CD4-positive, alpha-beta T cell (primary cell): ENCODE measurements around the gene NPLOC4. TPM values are rescaled to one million over a fixed set of nuclear protein-coding genes. Genes with fewer than 3 reads are reported as not detected.

Source experiments
- ATAC-seq: fragments of 200-7000 bp; cut with Tn5 transposase; one replicate; pipeline ENCODE4 v1.10.0; 2022; ENCODE audit warnings: mild to moderate bottlenecking; ENCODE audit not compliant: poor library complexity
- CTCF ChIA-PET: fragments of 350-600 bp; sonication (Branson Sonifier 250); formaldehyde crosslinking; loops from one replicate; lab custom pipeline; 2021; ENCODE audit warnings: antibody characterized with exemption, inconsistent platforms; lab: Charles Lee
- POLR2A ChIA-PET: fragments of 350-600 bp; sonication (Branson Sonifier 250); formaldehyde crosslinking; loops from one replicate; lab custom pipeline; 2021; ENCODE audit warnings: antibody characterized with exemption, inconsistent platforms; lab: Charles Lee
- DNase-seq, 14 experiments: peaks; one replicate each; pipeline ENCODE4 v3.0.0-alpha.2; 2013 to 2020; ENCODE audit warnings: mixed read lengths in 2 of 14
- H3K27ac ChIP-seq, 2 donors: one replicate each; pipeline versions ENCODE4 v1.5.1 to v1.7.0; 2013; ENCODE audit warnings: low read length in 2 of 2, low read depth in 1 of 2, mild to moderate bottlenecking in 1 of 2
- H3K27me3 ChIP-seq, 2 experiments: 1 replicate in 1 of 2; 2 replicates in 1 of 2; pipeline versions ENCODE4 v1.6.1 to v1.7.0; 2013; ENCODE audit warnings: low read length in 2 of 2, control low read depth in 1 of 2, mild to moderate bottlenecking in 1 of 2, moderate library complexity in 1 of 2; ENCODE audit not compliant: insufficient read depth in 2 of 2, control insufficient read depth in 1 of 2
- H3K36me3 ChIP-seq: one replicate; pipeline ENCODE4 v1.6.1; 2013; ENCODE audit warnings: low read length, control low read depth; ENCODE audit not compliant: insufficient read depth
- H3K4me1 ChIP-seq: one replicate; pipeline ENCODE4 v1.6.1; 2013; ENCODE audit warnings: low read length, control low read depth; ENCODE audit not compliant: insufficient read depth
- H3K4me3 ChIP-seq: one replicate; pipeline ENCODE4 v1.5.1; 2013; ENCODE audit warnings: mild to moderate bottlenecking, low read length, moderate library complexity
- H3K9me3 ChIP-seq, 2 experiments: 1 replicate in 1 of 2; 2 replicates in 1 of 2; pipeline versions ENCODE4 v1.6.1 to v1.7.0; 2013; ENCODE audit warnings: low read length in 2 of 2, mild to moderate bottlenecking in 2 of 2, control low read depth in 1 of 2, moderate library complexity in 1 of 2; ENCODE audit not compliant: control insufficient read depth in 1 of 2, insufficient read depth in 1 of 2
- H3K27ac Mint-ChIP-seq: one replicate; pipeline ENCODE4 v1.8.0; 2020; ENCODE audit warnings: mixed read lengths
- H3K27me3 Mint-ChIP-seq: one replicate; pipeline ENCODE4 v1.8.0; 2021; ENCODE audit warnings: mixed read lengths
- H3K36me3 Mint-ChIP-seq: one replicate; pipeline ENCODE4 v1.8.0; 2021; ENCODE audit warnings: low read depth, mixed read lengths
- H3K4me1 Mint-ChIP-seq: one replicate; pipeline ENCODE4 v1.8.0; 2021; ENCODE audit warnings: low read depth, mixed read lengths
- H3K4me3 Mint-ChIP-seq: one replicate; pipeline ENCODE4 v1.8.0; 2020; ENCODE audit warnings: mild to moderate bottlenecking, mixed read lengths
- H3K9me3 Mint-ChIP-seq: one replicate; pipeline ENCODE4 v1.8.0; 2020; ENCODE audit warnings: mixed read lengths
- intact Hi-C, 2 experiments: fragments of 100-400 bp; cut with DNase I in 1 of 2; cut with micrococcal nuclease in 1 of 2; formaldehyde crosslinking; loops; one replicate each; pipeline versions ENCODE4 v1.15.1 to v1.9.0; 2023 to 2025; cut with DNase I, micrococcal nuclease
- total RNA-seq, 174 experiments: library from RNA in 2 of 174; stranded (reverse) in 2 of 174; gene quantifications; one replicate each; pipeline ENCODE4 v1.2.3 and lab custom pipeline; 2021 to 2026
- TF ChIP-seq, protein P1 (sequence below): fragments of 200-600 bp; IDR thresholded peaks from one replicate; pipeline ENCODE4 v1.8.0; 2022; ENCODE audit warnings: antibody characterized with exemption, mild to moderate bottlenecking

NPLOC4 gene
- total RNA-seq, 2 experiments from 2014 or later, result 61.0 to 62.4 TPM

GRCh38 chr17:81577278-81578000, 59.5 kb downstream of the NPLOC4 start:
- Histone ChIP-seq H3K27ac (no peak overlapping the region), H3K27me3 (no peaks in the 10 kb centered on the region), H3K4me1 (no peaks in the 10 kb centered on the region), H3K4me3 (no peak overlapping the region), H3K36me3 (peaks cover 64% of the 10 kb centered on the region), H3K9me3 (no peaks in the 10 kb centered on the region)
- DNase-seq (peak in 1 of 14 experiments; percentile 53), ATAC-seq (no peak)
- H3K9me3 Mint-ChIP-seq, result no peaks in the 10 kb centered on the region
- H3K4me3 Mint-ChIP-seq, result no peak overlapping the region
- CTCF ChIA-PET, result no interaction called here
- H3K36me3 Mint-ChIP-seq, result peaks cover 67% of the 10 kb centered on the region
- no peaks in the 10 kb centered on the region for H3K27me3 Mint-ChIP-seq
- H3K27ac Mint-ChIP-seq, result no peak overlapping the region
- intact Hi-C loops, result no loop called here
- TF ChIP-seq, protein P1, sequence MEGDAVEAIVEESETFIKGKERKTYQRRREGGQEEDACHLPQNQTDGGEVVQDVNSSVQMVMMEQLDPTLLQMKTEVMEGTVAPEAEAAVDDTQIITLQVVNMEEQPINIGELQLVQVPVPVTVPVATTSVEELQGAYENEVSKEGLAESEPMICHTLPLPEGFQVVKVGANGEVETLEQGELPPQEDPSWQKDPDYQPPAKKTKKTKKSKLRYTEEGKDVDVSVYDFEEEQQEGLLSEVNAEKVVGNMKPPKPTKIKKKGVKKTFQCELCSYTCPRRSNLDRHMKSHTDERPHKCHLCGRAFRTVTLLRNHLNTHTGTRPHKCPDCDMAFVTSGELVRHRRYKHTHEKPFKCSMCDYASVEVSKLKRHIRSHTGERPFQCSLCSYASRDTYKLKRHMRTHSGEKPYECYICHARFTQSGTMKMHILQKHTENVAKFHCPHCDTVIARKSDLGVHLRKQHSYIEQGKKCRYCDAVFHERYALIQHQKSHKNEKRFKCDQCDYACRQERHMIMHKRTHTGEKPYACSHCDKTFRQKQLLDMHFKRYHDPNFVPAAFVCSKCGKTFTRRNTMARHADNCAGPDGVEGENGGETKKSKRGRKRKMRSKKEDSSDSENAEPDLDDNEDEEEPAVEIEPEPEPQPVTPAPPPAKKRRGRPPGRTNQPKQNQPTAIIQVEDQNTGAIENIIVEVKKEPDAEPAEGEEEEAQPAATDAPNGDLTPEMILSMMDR, result no peak
- H3K4me1 Mint-ChIP-seq, result peaks cover 4% of the 10 kb centered on the region
- POLR2A ChIA-PET, result no interaction called here

DNA sequence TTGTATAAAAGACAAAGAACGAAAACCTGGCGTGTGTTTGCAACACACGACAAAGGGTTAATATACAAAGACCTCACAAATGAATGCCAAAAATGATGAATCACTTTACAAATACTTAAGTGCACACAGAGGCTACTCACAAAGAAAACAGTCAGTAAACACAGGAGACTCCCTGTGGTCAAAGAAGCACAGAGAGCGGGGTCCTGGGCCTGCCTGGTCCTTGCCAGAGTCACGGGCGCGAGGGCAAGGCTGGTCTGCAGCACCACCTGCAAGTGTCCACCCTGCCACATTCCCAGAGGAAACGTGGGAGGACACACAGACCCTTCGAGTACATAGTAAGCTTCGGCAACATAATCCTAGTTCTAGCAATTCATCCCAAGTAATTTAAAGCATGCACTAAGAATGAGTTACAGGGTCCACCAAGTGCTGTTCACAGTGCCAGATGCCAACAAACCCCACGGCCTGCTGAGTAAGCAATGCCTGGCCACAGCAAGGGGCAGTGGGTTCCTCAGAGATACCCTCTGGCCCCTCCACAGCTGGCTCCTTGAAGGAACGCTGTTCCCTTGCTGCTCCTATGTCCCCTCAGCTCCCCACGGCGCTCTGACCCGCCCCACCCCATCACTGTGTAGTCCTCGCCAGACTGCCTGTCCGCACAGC, 60.2 kb downstream of the NPLOC4 start:
- Mint-ChIP-seq H3K36me3 (peaks cover 67% of the 10 kb centered on the region), H3K27ac (no peak overlapping the region), H3K4me3 (no peak overlapping the region), H3K27me3 (no peaks in the 10 kb centered on the region), H3K4me1 (peaks cover 4% of the 10 kb centered on the region), H3K9me3 (no peaks in the 10 kb centered on the region)
- no peak for ATAC-seq
- Histone ChIP-seq H3K27me3 (no peaks in the 10 kb centered on the region), H3K4me3 (no peak overlapping the region), H3K36me3 (peaks cover 60% of the 10 kb centered on the region), H3K4me1 (no peaks in the 10 kb centered on the region), H3K9me3 (no peaks in the 10 kb centered on the region), H3K27ac (no peak overlapping the region)
- intact Hi-C loops, result no loop called here
- POLR2A ChIA-PET, result no interaction called here
- no peak for DNase-seq
- CTCF ChIA-PET, result no interaction called here
- TF ChIP-seq, protein P1, result no peak

GRCh38 chr17:81575836-81576235, 61.1 kb downstream of the NPLOC4 start:
- no peak for ATAC-seq
- H3K9me3 Mint-ChIP-seq, result no peaks in the 10 kb centered on the region
- ChIA-PET POLR2A (no interaction called here), CTCF (no interaction called here)
- H3K27me3 Mint-ChIP-seq, result no peaks in the 10 kb centered on the region
- H3K4me3 Mint-ChIP-seq, result no peak overlapping the region
- TF ChIP-seq, protein P1, result no peak
- no peaks in the 10 kb centered on the region for H3K9me3 ChIP-seq
- H3K4me1 ChIP-seq, result no peaks in the 10 kb centered on the region
- no peak overlapping the region for H3K27ac Mint-ChIP-seq
- H3K36me3 Mint-ChIP-seq, result peaks cover 67% of the 10 kb centered on the region
- H3K4me3 ChIP-seq, result no peak overlapping the region
- peaks cover 63% of the 10 kb centered on the region for H3K36me3 ChIP-seq
- H3K4me1 Mint-ChIP-seq, result peaks cover 4% of the 10 kb centered on the region
- intact Hi-C loops, result no loop called here
- H3K27ac ChIP-seq, result no peak overlapping the region
- H3K27me3 ChIP-seq, result no peaks in the 10 kb centered on the region
- DNase-seq, result no peak
